Mesenchymal stem cell (in vitro differentiated cells and primary cell): ENCODE data around the gene RIPK3.
A peak's percentile ranks its signal among the peaks of the same experiment; 100 is the strongest.

ENCODE experiments used
- DNase-seq: peaks from one replicate; pipeline ENCODE4 v3.0.0-alpha.2; 2013
- H2AFZ ChIP-seq: one replicate; pipeline ENCODE4 v1.6.1; 2013; ENCODE audit warnings: low read depth, mild to moderate bottlenecking, control low read depth, inconsistent platforms, low read length, moderate library complexity
- H2AK5ac ChIP-seq: 2 replicates; pipeline ENCODE4 v1.6.1; 2013; ENCODE audit warnings: low read length, moderate library complexity, mild to moderate bottlenecking, inconsistent platforms; ENCODE audit not compliant: severe bottlenecking
- H2BK120ac ChIP-seq: one replicate; pipeline ENCODE4 v1.6.1; 2013; ENCODE audit warnings: low read depth, mild to moderate bottlenecking, inconsistent platforms, low read length, moderate library complexity
- H2BK12ac ChIP-seq, 2 experiments: one replicate each; pipeline ENCODE4 v1.6.1; 2013; ENCODE audit warnings: inconsistent platforms in 2 of 2, low read length in 2 of 2, mild to moderate bottlenecking in 2 of 2, moderate library complexity in 2 of 2, control low read depth in 1 of 2
- H2BK15ac ChIP-seq: one replicate; pipeline ENCODE4 v1.6.1; 2013; ENCODE audit warnings: mild to moderate bottlenecking, low read depth, inconsistent platforms; ENCODE audit not compliant: poor library complexity, severe bottlenecking
- H2BK5ac ChIP-seq: 2 replicates; pipeline ENCODE4 v1.6.1; 2013; ENCODE audit warnings: low read depth, mild to moderate bottlenecking, low read length, control low read depth, inconsistent platforms; ENCODE audit not compliant: poor library complexity, severe bottlenecking
- H3K14ac ChIP-seq, 2 experiments: one replicate each; pipeline ENCODE4 v1.6.1; 2013; ENCODE audit warnings: inconsistent platforms in 2 of 2, low read length in 2 of 2, control low read depth in 1 of 2, mild to moderate bottlenecking in 1 of 2, moderate library complexity in 1 of 2
- H3K18ac ChIP-seq, 2 experiments: one replicate each; pipeline ENCODE4 v1.6.1; 2013; ENCODE audit warnings: inconsistent platforms in 2 of 2, low read length in 2 of 2, control low read depth in 1 of 2, low read depth in 1 of 2, mild to moderate bottlenecking in 1 of 2
- H3K23ac ChIP-seq, 2 experiments: one replicate each; pipeline ENCODE4 v1.6.1; 2013; ENCODE audit warnings: inconsistent platforms in 2 of 2, low read length in 2 of 2, mild to moderate bottlenecking in 2 of 2, moderate library complexity in 2 of 2, control low read depth in 1 of 2
- H3K27ac ChIP-seq: 2 replicates; pipeline ENCODE4 v1.5.1; 2013; ENCODE audit warnings: mild to moderate bottlenecking, moderate library complexity, low read length, control low read depth, inconsistent platforms; ENCODE audit not compliant: poor library complexity, severe bottlenecking
- H3K27me3 ChIP-seq, 2 experiments: 2 replicates each; pipeline versions ENCODE4 v1.6.1 to v1.7.0; 2013; ENCODE audit warnings: low read length in 2 of 2, mild to moderate bottlenecking in 2 of 2, moderate library complexity in 2 of 2, control low read depth in 1 of 2, inconsistent platforms in 1 of 2; ENCODE audit not compliant: control insufficient read depth in 1 of 2, insufficient read depth in 1 of 2
- H3K36me3 ChIP-seq, 2 experiments: 2 replicates each; pipeline versions ENCODE4 v1.6.1 to v1.7.0; 2013; ENCODE audit warnings: low read length in 2 of 2, control low read depth in 1 of 2, inconsistent platforms in 1 of 2, low read depth in 1 of 2, mild to moderate bottlenecking in 1 of 2; ENCODE audit not compliant: insufficient read depth in 2 of 2, control insufficient read depth in 1 of 2
- H3K4ac ChIP-seq, 2 experiments: one replicate each; pipeline ENCODE4 v1.6.1; 2013; ENCODE audit warnings: inconsistent platforms in 2 of 2, low read length in 2 of 2, mild to moderate bottlenecking in 2 of 2, moderate library complexity in 2 of 2, control low read depth in 1 of 2, low read depth in 1 of 2
- H3K4me1 ChIP-seq: 2 replicates; pipeline ENCODE4 v1.6.1; 2013; ENCODE audit warnings: low read depth, low read length, control low read depth; ENCODE audit not compliant: control insufficient read depth, insufficient read depth
- H3K4me2 ChIP-seq: 2 replicates; pipeline ENCODE4 v1.6.1; 2013; ENCODE audit warnings: low read length, mild to moderate bottlenecking, inconsistent platforms; ENCODE audit not compliant: poor library complexity, severe bottlenecking
- H3K4me3 ChIP-seq, 2 experiments: 2 replicates each; pipeline versions ENCODE4 v1.5.1 to v1.7.0; 2013; ENCODE audit warnings: low read length in 2 of 2, mild to moderate bottlenecking in 2 of 2, control low read depth in 1 of 2, low read depth in 1 of 2; ENCODE audit not compliant: insufficient read depth in 1 of 2
- H3K79me1 ChIP-seq: replicated peaks from 2 replicates; pipeline ENCODE4 v1.6.1; 2013; ENCODE audit warnings: mild to moderate bottlenecking, control low read depth, low read length, inconsistent platforms; ENCODE audit not compliant: poor library complexity, severe bottlenecking
- H3K9ac ChIP-seq: 2 replicates; pipeline ENCODE4 v1.7.0; 2013; ENCODE audit warnings: mild to moderate bottlenecking, low read length, moderate library complexity
- H3K9me3 ChIP-seq: 2 replicates; pipeline ENCODE4 v1.7.0; 2013; ENCODE audit warnings: mild to moderate bottlenecking, low read length; ENCODE audit not compliant: control insufficient read depth
- H4K8ac ChIP-seq: one replicate; pipeline ENCODE4 v1.6.1; 2013; ENCODE audit warnings: inconsistent platforms, mild to moderate bottlenecking, low read length, moderate library complexity
- H4K91ac ChIP-seq: one replicate; pipeline ENCODE4 v1.6.1; 2013; ENCODE audit warnings: mild to moderate bottlenecking, low read length, inconsistent platforms
- WGBS: methylation state at CpG from one replicate; pipeline ENCODE4 v1.1.7; 2013; ENCODE audit warnings: mixed read lengths; 5-methylcytosine and 5-hydroxymethylcytosine counted together

Gene RIPK3

DNA sequence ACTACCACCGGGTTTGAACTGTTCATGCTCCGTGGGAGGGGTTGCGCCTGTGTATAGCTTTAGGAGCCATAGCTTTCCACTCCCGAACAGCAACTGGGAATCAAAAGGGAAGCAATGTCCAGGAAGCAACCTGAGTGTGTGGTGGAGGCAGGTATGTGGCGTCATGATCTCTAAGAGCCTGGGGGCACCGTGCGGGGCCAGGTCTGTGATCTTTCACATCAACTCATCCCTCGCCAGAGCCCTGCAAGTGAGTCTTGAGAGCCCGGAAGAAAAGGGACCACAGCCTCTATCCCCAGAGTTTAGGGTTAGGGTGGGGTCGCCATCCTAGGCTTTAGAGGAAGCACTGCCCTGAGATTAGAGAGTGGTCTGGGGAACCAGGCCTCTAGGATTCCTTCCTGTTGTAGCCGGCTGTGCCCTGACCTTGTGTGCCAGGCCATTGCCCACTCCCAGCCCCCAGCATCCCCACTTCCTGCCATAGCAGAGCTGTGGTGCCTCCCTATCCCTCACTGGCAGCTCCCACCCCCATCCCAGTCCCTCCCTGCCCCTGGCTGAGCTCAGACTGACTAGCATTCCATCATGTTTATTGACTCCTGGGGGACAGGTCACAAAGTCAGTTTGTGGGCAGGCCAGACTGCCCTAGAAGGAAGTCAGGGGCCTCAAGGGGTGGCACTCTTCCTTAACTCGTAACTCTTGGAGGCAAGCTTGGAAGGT, 4.2 kb downstream of the RIPK3 start:
- no peak overlapping the region for H2AFZ ChIP-seq
- H4K8ac ChIP-seq: no peak overlapping the region
- H3K4me1 ChIP-seq: peaks cover 41% of the 10 kb centered on the region
- DNase-seq: no peak
- H3K27ac ChIP-seq: no peak overlapping the region
- 74% methylated on average over 11 of the region's 12 CpGs for WGBS
- peak overlapping the region in 1 of 2 experiments; percentile 6 for H3K18ac ChIP-seq
- H3K14ac ChIP-seq: peak overlapping the region in 1 of 2 experiments; percentile 63
- no peak overlapping the region for H3K4me2 ChIP-seq
- H4K91ac ChIP-seq: no peak overlapping the region
- H3K4me3 ChIP-seq: no peak overlapping the region
- H2BK5ac ChIP-seq: no peak overlapping the region
- no peaks in the 10 kb centered on the region for H3K9me3 ChIP-seq
- H2BK12ac ChIP-seq: no peak overlapping the region
- no peak overlapping the region for H3K4ac ChIP-seq
- no peaks in the 10 kb centered on the region for H3K79me1 ChIP-seq
- no peak overlapping the region for H3K23ac ChIP-seq
- H2BK15ac ChIP-seq: no peak overlapping the region
- H3K27me3 ChIP-seq: peaks cover 29 to 62% of the 10 kb centered on the region in 2 experiments
- no peak overlapping the region for H2AK5ac ChIP-seq
- no peak overlapping the region for H3K9ac ChIP-seq
- peaks cover 4 to 18% of the 10 kb centered on the region in 2 experiments for H3K36me3 ChIP-seq
- H2BK120ac ChIP-seq: no peak overlapping the region

DNA sequence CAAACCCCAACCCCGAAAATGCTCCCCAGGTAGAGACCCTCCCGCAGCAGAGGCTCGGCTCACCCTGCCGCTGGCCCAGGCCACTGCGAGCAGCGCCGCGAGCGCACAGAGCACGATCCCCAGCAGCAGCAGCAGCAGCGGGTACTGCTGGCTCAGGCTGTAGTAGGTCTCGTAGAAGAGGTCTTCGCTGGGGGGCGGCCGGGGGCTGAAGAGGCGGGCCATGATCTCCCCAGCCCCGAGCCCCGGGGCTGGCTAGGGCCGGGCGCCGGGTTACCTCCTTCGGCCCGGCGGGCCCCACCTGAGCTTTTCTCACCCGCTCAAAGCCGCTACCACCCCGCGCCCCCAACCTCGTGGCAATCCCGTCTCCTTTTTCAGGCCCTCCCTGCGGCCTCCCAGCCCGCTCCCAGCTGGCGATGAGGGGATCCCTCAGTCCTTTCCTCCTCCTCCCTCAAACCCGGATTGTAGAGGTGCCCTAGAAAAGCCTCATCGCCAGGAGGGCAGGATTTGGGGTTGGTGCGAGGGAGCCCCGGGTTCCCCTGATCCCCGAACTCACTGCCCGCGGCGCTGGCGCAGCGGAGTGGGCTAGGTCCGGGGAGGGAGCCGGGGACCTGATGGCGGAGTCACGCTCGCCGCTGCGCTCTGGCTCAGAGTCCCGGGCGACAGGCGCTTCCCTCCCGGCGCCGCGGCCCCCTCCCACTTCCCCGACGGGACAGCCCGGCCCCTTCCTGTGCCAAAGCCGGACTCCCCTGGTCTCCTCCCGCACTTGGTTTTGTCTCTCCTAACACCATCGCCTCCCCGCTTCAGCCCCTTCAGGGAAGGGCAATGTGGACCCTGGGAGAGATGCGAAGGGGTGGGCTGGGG, 5.1 kb downstream of the RIPK3 start, which contains the start of gene ADCY4:
Gene ADCY4, minus strand, starts transcription at position 641 of the 861 bp plus-strand sequence. Its CDS starts 419 bp downstream, at position 222.
- no peak within 1 kb of the TSS for H2BK5ac ChIP-seq
- WGBS: 5% methylated on average over 50 of the region's 65 CpGs

DNA sequence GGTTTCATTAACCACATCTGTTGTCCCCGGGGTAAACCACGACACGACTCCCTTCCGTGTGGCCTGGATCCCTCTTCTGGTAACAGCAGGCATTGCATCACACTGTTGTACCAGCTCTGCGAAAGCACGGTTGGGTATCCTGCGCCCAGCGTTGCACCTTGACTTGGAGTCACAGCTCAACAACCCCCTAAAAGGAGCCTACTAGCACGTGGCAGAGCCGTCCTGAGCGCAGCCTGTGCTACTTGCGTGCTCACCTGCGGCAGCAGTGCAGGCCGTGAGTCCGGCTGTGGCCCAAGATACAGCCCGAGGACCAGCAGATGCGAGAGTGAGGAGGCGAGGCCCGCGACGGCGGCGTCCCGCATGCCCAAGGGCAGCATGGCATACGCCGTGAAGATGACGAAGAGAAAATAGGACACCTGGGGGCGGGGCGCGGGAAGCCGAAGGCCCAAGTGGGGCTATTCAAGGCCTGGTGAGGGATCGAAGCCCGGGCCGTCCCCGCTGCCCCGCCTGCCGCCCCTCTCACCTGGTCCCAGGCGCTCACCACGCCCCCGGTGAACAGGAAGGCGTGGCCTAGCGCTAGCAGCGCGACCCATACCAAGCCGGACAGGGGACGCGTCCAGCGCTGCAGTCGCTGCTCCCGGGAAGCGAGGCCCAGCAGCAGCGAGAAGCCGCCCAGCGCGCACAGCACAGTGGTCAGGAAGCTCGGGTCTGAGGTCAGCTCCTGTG, 7.4 kb downstream of the RIPK3 start:
- Histone ChIP-seq H3K27me3 (peaks cover 13 to 33% of the 10 kb centered on the region in 2 experiments), H2AK5ac (no peak overlapping the region), H3K4me2 (peak overlapping the region; percentile 60), H2AFZ (peak overlapping the region; percentile 46), H3K9ac (peak overlapping the region; percentile 39), H2BK120ac (no peak overlapping the region), H4K91ac (peak overlapping the region; percentile 56), H2BK15ac (no peak overlapping the region), H3K36me3 (peaks cover 0 to 9% of the 10 kb centered on the region in 2 experiments), H3K18ac (peak overlapping the region; percentile 30 to 92), H3K4me1 (peaks cover 31% of the 10 kb centered on the region), H4K8ac (peak overlapping the region; percentile 91), H2BK12ac (peak overlapping the region in 1 of 2 experiments; percentile 80), H3K23ac (peak overlapping the region in 1 of 2 experiments; percentile 34), H3K4ac (peak overlapping the region; percentile 64 to 74), H2BK5ac (no peak overlapping the region), H3K27ac (no peak overlapping the region), H3K9me3 (no peaks in the 10 kb centered on the region), H3K4me3 (peak overlapping the region; percentile 20 to 64), H3K14ac (peak overlapping the region in 1 of 2 experiments; percentile 50), H3K79me1 (no peaks in the 10 kb centered on the region)
- peak; percentile 75 for DNase-seq
- WGBS: 7% methylated on average over 56 of the region's 56 CpGs

More for the DNA sequence above, 5.1 kb downstream of the RIPK3 start, which contains the start of gene ADCY4:
- Histone ChIP-seq H3K4me3 (peak within 1 kb of the TSS; percentile 20 to 76), H3K4me1 (peaks cover 41% of the 10 kb centered on the region), H3K9ac (peak within 1 kb of the TSS; percentile 78), H3K36me3 (peaks cover 4 to 18% of the 10 kb centered on the region in 2 experiments), H3K9me3 (no peaks in the 10 kb centered on the region), H2AK5ac (no peak within 1 kb of the TSS), H2BK120ac (no peak within 1 kb of the TSS), H3K23ac (peak within 1 kb of the TSS in 1 of 2 experiments; percentile 94), H2AFZ (peak within 1 kb of the TSS; percentile 60), H3K18ac (peak within 1 kb of the TSS; percentile 44 to 52), H4K8ac (peak within 1 kb of the TSS; percentile 73), H2BK12ac (peak within 1 kb of the TSS; percentile 23 to 54), H3K27me3 (peaks cover 29 to 53% of the 10 kb centered on the region in 2 experiments), H3K27ac (no peak within 1 kb of the TSS), H4K91ac (peak within 1 kb of the TSS; percentile 62), H3K4me2 (peak within 1 kb of the TSS; percentile 66), H3K4ac (peak within 1 kb of the TSS in 1 of 2 experiments; percentile 25), H3K79me1 (no peaks in the 10 kb centered on the region), H2BK15ac (peak within 1 kb of the TSS; percentile 70), H3K14ac (peak within 1 kb of the TSS in 1 of 2 experiments; percentile 94)
- peak; percentile 34 for DNase-seq
